PC-3 (cell line): ENCODE results near the gene SMC1A. TPM values are rescaled to one million over a fixed set of nuclear protein-coding genes. Genes with fewer than 3 reads are reported as not detected.

Source experiments
- ATAC-seq: fragments of 200-7000 bp; cut with Tn5 transposase; 2 replicates; pipeline ENCODE4 v1.9.1; 2020; ENCODE audit warnings: mild to moderate bottlenecking, moderate library complexity
- BruUV-seq: library from RNA; stranded (reverse); fragments of 400-500 nt; replicated peaks from 2 replicates; lab custom pipeline; 2021; lab: Mats Ljungman, UMichigan
- CTCF ChIA-PET: fragments of 300-600 bp; sonication (Branson Sonifier 250); formaldehyde crosslinking; loops from one replicate; lab custom pipeline; 2022; ENCODE audit warnings: antibody characterized with exemption; lab: Charles Lee
- POLR2A ChIA-PET: fragments of 300-600 bp; sonication (Branson Sonifier 250); formaldehyde crosslinking; loops from one replicate; lab custom pipeline; 2022; ENCODE audit warnings: antibody characterized with exemption; ENCODE audit not compliant: unreplicated experiment; lab: Charles Lee
- DNase-seq: peaks from one replicate; pipeline ENCODE4 v3.0.0-alpha.2; 2015
- H2AFZ ChIP-seq: fragments of 300-600 bp; sonication (generic); 2 replicates; pipeline ENCODE4 v1.6.0; 2016; ENCODE audit warnings: antibody characterized with exemption, low read length
- H3F3A ChIP-seq: fragments of 300-600 bp; sonication (generic); one replicate; pipeline ENCODE4 v1.6.0; 2017; ENCODE audit warnings: antibody characterized with exemption, low read length, control low read depth, mild to moderate bottlenecking; ENCODE audit not compliant: unreplicated experiment
- H3K27ac ChIP-seq: fragments of 300-600 bp; sonication (generic); 2 replicates; pipeline ENCODE4 v1.5.1; 2016; ENCODE audit warnings: mild to moderate bottlenecking, low read length
- H3K27me3 ChIP-seq: fragments of 300-600 bp; sonication (generic); 2 replicates; pipeline ENCODE4 v1.6.1; 2016; ENCODE audit warnings: low read length, mixed read lengths
- H3K36me3 ChIP-seq: fragments of 300-600 bp; sonication (generic); 2 replicates; pipeline ENCODE4 v1.6.1; 2016; ENCODE audit warnings: low read depth, mixed run types, low read length, mixed read lengths
- H3K4me1 ChIP-seq: fragments of 300-600 bp; sonication (generic); 2 replicates; pipeline ENCODE4 v1.5.1; 2016; ENCODE audit warnings: low read length; ENCODE audit not compliant: insufficient read depth
- H3K4me2 ChIP-seq: fragments of 300-600 bp; sonication (generic); 2 replicates; pipeline ENCODE4 v1.6.0; 2016; ENCODE audit warnings: low read length
- H3K4me3 ChIP-seq: fragments of 300-600 bp; sonication (generic); 2 replicates; pipeline ENCODE4 v1.5.1; 2016; ENCODE audit warnings: mild to moderate bottlenecking, low read length, mixed read lengths
- H3K79me2 ChIP-seq: fragments of 300-600 bp; sonication (generic); 2 replicates; pipeline ENCODE4 v1.6.1; 2017; ENCODE audit warnings: low read length, mixed read lengths
- H3K9ac ChIP-seq: fragments of 300-600 bp; sonication (generic); 2 replicates; pipeline ENCODE4 v1.6.0; 2016; ENCODE audit warnings: mild to moderate bottlenecking, low read length
- H3K9me2 ChIP-seq: fragments of 300-600 bp; sonication (generic); replicated peaks from 2 replicates; pipeline ENCODE4 v1.6.1; 2016; ENCODE audit warnings: mixed run types, low read length, mixed read lengths
- H3K9me3 ChIP-seq: fragments of 300-600 bp; sonication (generic); 2 replicates; pipeline ENCODE4 v1.6.1; 2016; ENCODE audit warnings: low read length, mixed read lengths
- H4K20me1 ChIP-seq: fragments of 300-600 bp; sonication (generic); 2 replicates; pipeline ENCODE4 v1.6.1; 2016; ENCODE audit warnings: low read length, mixed read lengths
- EZH2 ChIP-seq: fragments of 300-600 bp; sonication (generic); IDR thresholded peaks from one replicate; pipeline ENCODE4 v1.6.1; 2017; ENCODE audit warnings: antibody characterized with exemption, mild to moderate bottlenecking, low read length; ENCODE audit not compliant: unreplicated experiment
- EZH2phosphoT487 ChIP-seq: fragments of 300-600 bp; sonication (generic); IDR thresholded peaks from 2 replicates; pipeline ENCODE4 v1.6.1; 2018; ENCODE audit warnings: mild to moderate bottlenecking, antibody characterized with exemption, low read length, borderline replicate concordance
- intact Hi-C: fragments of 100-400 bp; cut with micrococcal nuclease; formaldehyde crosslinking; loops from 2 replicates; pipeline ENCODE4 v1.9.0; 2023
- total RNA-seq: library from RNA; depleted of rRNA; stranded (reverse); fragments of >200 nt; gene quantifications from 2 replicates; pipeline ENCODE4 v1.2.3, GENCODE V29; 2014
- TF ChIP-seq, protein P1 (sequence below): fragments of 300-600 bp; sonication (generic); conservative IDR thresholded peaks from 2 replicates; pipeline ENCODE4 v1.5.1; 2017; ENCODE audit warnings: antibody characterized with exemption, low read depth, mild to moderate bottlenecking, low read length

The SMC1A gene
- total RNA-seq, 1 experiment from 2014 or later, result 47.6 TPM

DNA sequence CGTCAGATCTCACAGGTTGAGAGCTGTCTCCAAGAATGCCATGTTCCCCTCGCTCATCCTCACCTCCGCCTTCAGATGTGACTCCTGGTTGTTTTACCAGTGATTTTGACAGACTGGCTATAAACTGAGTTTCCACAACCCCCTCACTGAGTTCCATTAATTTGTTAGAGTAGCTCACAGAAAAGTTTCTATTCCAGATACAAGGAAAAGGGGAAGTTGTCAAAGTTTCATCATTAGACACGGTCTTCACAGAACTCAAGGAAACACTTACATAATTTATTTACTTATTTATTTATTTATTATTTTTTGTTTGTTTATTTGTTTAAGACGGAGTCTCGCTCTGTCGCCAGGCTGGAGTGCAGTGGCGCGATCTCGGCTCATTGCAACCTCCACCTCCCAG lies 85.4 kb downstream of the SMC1A start:
- ChIA-PET POLR2A (no interaction called here), CTCF (no interaction called here)
- Histone ChIP-seq H3K9me3 (no peaks in the 10 kb centered on the region), H3K4me1 (no peaks in the 10 kb centered on the region), H3K36me3 (no peaks in the 10 kb centered on the region), H3K4me2 (no peak overlapping the region), H3K27ac (no peak overlapping the region), H3F3A (no peaks in the 10 kb centered on the region), H3K9ac (no peak overlapping the region), H3K79me2 (no peaks in the 10 kb centered on the region), H3K4me3 (no peak overlapping the region), H3K27me3 (no peaks in the 10 kb centered on the region), H3K9me2 (no peaks in the 10 kb centered on the region), H4K20me1 (no peaks in the 10 kb centered on the region), H2AFZ (no peak overlapping the region)
- no peak for DNase-seq
- TF ChIP-seq EZH2phosphoT487, result no peak
- no peak for TF ChIP-seq EZH2
- TF ChIP-seq, protein P1, sequence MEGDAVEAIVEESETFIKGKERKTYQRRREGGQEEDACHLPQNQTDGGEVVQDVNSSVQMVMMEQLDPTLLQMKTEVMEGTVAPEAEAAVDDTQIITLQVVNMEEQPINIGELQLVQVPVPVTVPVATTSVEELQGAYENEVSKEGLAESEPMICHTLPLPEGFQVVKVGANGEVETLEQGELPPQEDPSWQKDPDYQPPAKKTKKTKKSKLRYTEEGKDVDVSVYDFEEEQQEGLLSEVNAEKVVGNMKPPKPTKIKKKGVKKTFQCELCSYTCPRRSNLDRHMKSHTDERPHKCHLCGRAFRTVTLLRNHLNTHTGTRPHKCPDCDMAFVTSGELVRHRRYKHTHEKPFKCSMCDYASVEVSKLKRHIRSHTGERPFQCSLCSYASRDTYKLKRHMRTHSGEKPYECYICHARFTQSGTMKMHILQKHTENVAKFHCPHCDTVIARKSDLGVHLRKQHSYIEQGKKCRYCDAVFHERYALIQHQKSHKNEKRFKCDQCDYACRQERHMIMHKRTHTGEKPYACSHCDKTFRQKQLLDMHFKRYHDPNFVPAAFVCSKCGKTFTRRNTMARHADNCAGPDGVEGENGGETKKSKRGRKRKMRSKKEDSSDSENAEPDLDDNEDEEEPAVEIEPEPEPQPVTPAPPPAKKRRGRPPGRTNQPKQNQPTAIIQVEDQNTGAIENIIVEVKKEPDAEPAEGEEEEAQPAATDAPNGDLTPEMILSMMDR, result no peak
- intact Hi-C loops, result no loop called here
- no TSS peak for BruUV-seq
- ATAC-seq, result no peak

DNA sequence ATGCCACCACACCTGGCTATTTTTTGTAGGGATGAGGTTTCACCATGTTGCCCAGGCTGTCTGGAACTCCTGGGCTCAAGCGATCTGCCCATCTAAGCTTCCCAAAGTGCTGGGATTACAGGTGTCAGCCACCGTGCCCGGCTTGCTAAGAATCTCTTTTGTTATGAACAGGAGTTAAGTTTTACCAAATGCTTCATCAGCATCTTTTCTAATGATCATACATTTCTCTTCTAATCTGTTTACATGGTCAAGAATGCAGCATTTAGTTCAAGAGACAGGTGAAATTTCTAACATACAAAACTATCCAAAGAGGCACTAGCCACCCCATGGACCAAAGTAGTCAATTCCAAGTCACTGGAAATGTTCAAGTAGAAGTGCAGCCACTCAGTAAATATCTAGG lies 88.6 kb downstream of the SMC1A start:
- H3K9me3 ChIP-seq, result no peaks in the 10 kb centered on the region
- no peak for TF ChIP-seq EZH2phosphoT487
- TF ChIP-seq, protein P1, result no peak
- TF ChIP-seq EZH2, result no peak
- no peak overlapping the region for H2AFZ ChIP-seq
- DNase-seq (no peak), ATAC-seq (no peak)
- no peak overlapping the region for H3K9ac ChIP-seq
- H3K36me3 ChIP-seq, result no peaks in the 10 kb centered on the region
- H3F3A ChIP-seq, result no peaks in the 10 kb centered on the region
- no peaks in the 10 kb centered on the region for H3K9me2 ChIP-seq
- intact Hi-C loops, result no loop called here
- H3K4me3 ChIP-seq, result no peak overlapping the region
- no peaks in the 10 kb centered on the region for H4K20me1 ChIP-seq
- no peaks in the 10 kb centered on the region for H3K79me2 ChIP-seq
- no peaks in the 10 kb centered on the region for H3K4me1 ChIP-seq
- H3K27ac ChIP-seq, result no peak overlapping the region
- H3K27me3 ChIP-seq, result no peaks in the 10 kb centered on the region
- H3K4me2 ChIP-seq, result no peak overlapping the region
- CTCF ChIA-PET, result no interaction called here
- BruUV-seq, result no TSS peak
- POLR2A ChIA-PET, result no interaction called here

DNA sequence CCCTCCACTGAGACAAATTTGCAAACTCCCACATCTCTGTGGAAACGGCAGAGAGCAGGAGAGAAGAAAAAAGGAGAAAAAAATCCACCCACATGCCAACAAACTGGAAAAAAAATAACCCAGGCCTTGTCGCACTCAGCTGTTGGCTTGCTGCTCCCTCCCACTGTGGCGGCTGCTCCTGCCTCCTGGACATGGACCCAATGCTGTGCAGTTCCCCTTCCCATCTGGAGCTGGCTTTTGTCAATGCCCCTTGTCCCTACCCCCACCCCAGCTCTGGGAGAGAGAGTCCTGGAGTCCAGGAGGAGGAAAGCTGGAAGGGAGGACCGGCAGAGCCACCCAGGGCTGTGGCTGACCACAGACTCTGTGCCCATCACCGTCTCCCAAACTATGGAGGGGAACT lies 90.2 kb downstream of the SMC1A start:
- ChIA-PET CTCF (interaction anchor here (0.6 kb wide), 1 partner anchor 88 kb away, joined by 3 read pairs; no protein-coding TSS in a partner anchor), POLR2A (no interaction called here)
- Histone ChIP-seq H3K9me2 (no peaks in the 10 kb centered on the region), H3K79me2 (no peaks in the 10 kb centered on the region), H3K9ac (no peak overlapping the region), H3K27me3 (no peaks in the 10 kb centered on the region), H3K4me3 (no peak overlapping the region), H4K20me1 (no peaks in the 10 kb centered on the region), H3K4me1 (no peaks in the 10 kb centered on the region), H3K4me2 (no peak overlapping the region), H2AFZ (no peak overlapping the region), H3K36me3 (no peaks in the 10 kb centered on the region), H3K27ac (no peak overlapping the region), H3F3A (no peaks in the 10 kb centered on the region), H3K9me3 (no peaks in the 10 kb centered on the region)
- no peak for DNase-seq
- BruUV-seq, result no TSS peak
- intact Hi-C loops, result no loop called here
- no peak for TF ChIP-seq EZH2phosphoT487
- TF ChIP-seq, protein P1, result no peak
- no peak for TF ChIP-seq EZH2
- no peak for ATAC-seq
